Chondrocyte (in vitro differentiated cells): ENCODE data around the gene TUBA4A. TPM values are rescaled to one million over a fixed set of nuclear protein-coding genes. Genes with fewer than 3 reads are reported as not detected.
"Not testable (repeated sequence)": the region's sequence is repeated elsewhere in the genome, so short reads cannot be mapped to it uniquely, and the experiment has no call there.

Experiments
- DNase-seq: peaks from one replicate; pipeline ENCODE4 v3.0.0; 2021; ENCODE audit warnings: mixed read lengths, low spot score
- H3K27ac Mint-ChIP-seq: one replicate; pipeline ENCODE4 v1.8.0; 2021; ENCODE audit warnings: mild to moderate bottlenecking, moderate library complexity, mixed read lengths; ENCODE audit not compliant: unreplicated experiment
- H3K27me3 Mint-ChIP-seq: 2 replicates; pipeline ENCODE4 v1.8.0; 2021; ENCODE audit warnings: low read depth, mixed read lengths
- H3K36me3 Mint-ChIP-seq: 2 replicates; pipeline ENCODE4 v1.8.0; 2021; ENCODE audit warnings: low read depth, mixed read lengths
- H3K4me1 Mint-ChIP-seq: 2 replicates; pipeline ENCODE4 v1.8.0; 2021; ENCODE audit warnings: low read depth, mild to moderate bottlenecking, mixed read lengths
- H3K4me3 Mint-ChIP-seq: one replicate; pipeline ENCODE4 v1.8.0; 2021; ENCODE audit warnings: mild to moderate bottlenecking, moderate library complexity, mixed read lengths; ENCODE audit not compliant: unreplicated experiment
- H3K9me3 Mint-ChIP-seq: 2 replicates; pipeline ENCODE4 v1.8.0; 2021; ENCODE audit warnings: low read depth, mixed read lengths
- microRNA-seq: library from miRNA; unstranded; fragments of <30 nt; microRNA quantifications from one replicate; pipeline ENCODE4 v1.2.0, GENCODE V29; 2020; ENCODE audit warnings: borderline number of aligned reads
- total RNA-seq: library from RNA; stranded (reverse); gene quantifications from 3 replicates; pipeline ENCODE4 v1.2.1, GENCODE V29; 2021
- TF ChIP-seq, protein P1 (sequence below): fragments of 200-600 bp; sonication (generic); IDR thresholded peaks from 2 replicates; pipeline ENCODE4 v1.5.0; 2021; ENCODE audit warnings: antibody characterized with exemption, mild to moderate bottlenecking, moderate library complexity

Gene TUBA4A
- total RNA-seq, 1 donor from 2014 or later, result 9.4 TPM

DNA sequence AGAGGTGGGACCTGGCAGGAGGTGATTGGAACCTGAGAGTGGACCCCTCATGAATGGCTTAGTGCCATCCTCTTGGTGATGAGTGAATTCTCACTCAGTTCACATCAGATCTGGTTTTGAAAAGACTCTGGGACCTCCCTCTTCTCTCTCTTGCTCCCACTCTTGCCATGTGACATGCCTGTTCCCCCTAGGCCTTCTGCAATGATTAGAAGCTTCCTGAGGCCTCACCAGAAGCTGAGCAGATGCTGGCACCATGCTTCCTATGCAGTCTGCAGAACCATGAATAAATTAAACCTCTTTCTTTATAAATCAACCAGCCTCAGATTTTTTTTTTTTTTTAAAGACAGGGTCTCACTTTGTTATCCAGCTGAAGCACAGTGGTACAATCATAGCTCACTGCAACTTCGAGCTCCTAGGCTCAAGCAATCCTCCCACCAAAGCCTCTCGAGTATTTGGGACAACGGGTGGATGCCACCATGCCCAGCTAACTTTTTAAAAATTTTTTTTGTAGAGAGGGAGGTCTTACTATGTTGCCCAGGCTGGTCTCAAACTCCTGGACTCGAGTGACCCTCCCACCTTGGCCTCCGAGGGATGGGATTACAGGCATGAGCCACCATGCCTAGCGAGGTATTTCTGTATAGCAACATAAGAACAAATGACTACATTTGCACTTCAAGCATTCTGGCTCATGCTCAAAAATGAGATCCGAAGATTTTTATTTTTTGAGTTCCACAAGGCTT is 49.1 kb downstream of the TUBA4A start:
- TF ChIP-seq, protein P1, sequence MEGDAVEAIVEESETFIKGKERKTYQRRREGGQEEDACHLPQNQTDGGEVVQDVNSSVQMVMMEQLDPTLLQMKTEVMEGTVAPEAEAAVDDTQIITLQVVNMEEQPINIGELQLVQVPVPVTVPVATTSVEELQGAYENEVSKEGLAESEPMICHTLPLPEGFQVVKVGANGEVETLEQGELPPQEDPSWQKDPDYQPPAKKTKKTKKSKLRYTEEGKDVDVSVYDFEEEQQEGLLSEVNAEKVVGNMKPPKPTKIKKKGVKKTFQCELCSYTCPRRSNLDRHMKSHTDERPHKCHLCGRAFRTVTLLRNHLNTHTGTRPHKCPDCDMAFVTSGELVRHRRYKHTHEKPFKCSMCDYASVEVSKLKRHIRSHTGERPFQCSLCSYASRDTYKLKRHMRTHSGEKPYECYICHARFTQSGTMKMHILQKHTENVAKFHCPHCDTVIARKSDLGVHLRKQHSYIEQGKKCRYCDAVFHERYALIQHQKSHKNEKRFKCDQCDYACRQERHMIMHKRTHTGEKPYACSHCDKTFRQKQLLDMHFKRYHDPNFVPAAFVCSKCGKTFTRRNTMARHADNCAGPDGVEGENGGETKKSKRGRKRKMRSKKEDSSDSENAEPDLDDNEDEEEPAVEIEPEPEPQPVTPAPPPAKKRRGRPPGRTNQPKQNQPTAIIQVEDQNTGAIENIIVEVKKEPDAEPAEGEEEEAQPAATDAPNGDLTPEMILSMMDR, result no peak
- H3K4me3 Mint-ChIP-seq, result no peak overlapping the region
- no peaks in the 10 kb centered on the region for H3K27me3 Mint-ChIP-seq
- no peak for DNase-seq
- H3K9me3 Mint-ChIP-seq, result peaks cover 2% of the 10 kb centered on the region
- H3K27ac Mint-ChIP-seq, result no peak overlapping the region
- peaks cover 3% of the 10 kb centered on the region for H3K36me3 Mint-ChIP-seq
- peaks cover 26% of the 10 kb centered on the region for H3K4me1 Mint-ChIP-seq

DNA sequence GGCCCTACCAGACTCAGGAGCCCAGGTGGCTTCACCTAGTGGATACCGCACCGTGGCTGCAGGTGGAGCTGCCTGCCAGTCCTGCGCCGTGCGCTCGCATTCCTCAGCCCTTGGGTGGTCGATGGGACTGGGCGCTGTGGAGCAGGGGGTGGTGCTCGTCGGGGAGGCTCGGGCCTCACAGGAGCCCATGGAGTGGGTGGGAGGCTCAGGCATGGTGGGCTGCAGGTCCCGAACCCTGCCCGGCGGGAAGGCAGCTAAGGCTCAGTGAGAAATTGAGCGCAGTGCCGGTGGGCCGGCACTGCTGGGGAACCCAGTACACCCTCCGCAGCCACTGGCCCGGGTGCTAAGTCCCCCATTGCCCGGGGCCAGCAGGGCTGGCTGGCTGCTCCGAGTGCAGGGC is 52.4 kb downstream of the TUBA4A start:
- H3K4me1 Mint-ChIP-seq, DNase-seq, H3K36me3 Mint-ChIP-seq, H3K27ac Mint-ChIP-seq, H3K9me3 Mint-ChIP-seq, H3K4me3 Mint-ChIP-seq, H3K27me3 Mint-ChIP-seq: not testable (repeated sequence)

DNA sequence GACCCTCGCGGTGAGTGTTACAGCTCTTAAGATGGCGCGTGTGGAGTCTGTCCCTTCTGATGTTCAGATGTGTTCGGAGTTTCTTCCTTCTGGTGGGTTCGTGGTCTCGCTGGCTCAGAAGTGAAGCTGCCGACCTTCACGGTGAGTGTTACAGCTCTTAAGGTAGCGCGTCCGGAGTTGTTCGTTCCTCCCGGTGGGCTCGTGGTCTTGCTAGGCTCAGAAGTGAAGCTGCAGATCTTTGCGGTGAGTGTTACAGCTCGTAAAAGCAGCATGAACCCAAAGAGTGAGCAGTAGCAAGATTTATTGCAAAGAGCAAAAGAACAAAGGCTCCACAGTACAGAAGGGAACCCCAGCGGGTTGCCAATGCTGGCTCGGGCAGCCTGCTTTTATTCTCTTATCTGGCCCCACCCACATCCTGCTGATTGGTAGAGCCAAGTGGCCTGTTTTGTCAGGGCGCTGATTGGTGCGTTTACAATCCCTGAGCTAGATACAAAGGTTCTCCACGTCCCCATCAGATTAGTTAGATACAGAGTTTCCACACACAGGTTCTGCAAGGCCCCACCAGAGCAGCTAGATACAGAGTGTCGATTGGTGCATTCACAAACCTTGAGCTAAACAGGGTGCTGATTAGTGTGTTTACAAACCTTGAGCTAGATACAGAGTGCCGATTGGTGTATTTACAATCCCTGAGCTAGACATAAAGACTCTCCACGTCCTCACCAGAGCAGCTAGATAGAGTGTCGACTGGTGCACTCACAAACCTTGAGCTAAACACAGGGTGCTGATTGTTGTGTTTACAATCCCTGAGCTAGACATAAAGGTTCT is 53.0 kb downstream of the TUBA4A start:
- H3K27ac Mint-ChIP-seq, H3K4me3 Mint-ChIP-seq, H3K27me3 Mint-ChIP-seq, H3K4me1 Mint-ChIP-seq, H3K9me3 Mint-ChIP-seq, DNase-seq, H3K36me3 Mint-ChIP-seq: not testable (repeated sequence)

Small RNA genes lying within 50 kb of the gene (microRNA-seq; reads per million reads assigned to microRNA genes)
- gene MIR153-1, result not detected

Other genes starting within 250 kb of the TUBA4A start
- not detected in 3 replicates for gene CFAP65, start 212.4 kb downstream of the TUBA4A start, total RNA-seq
- 0.19 TPM in 1 of 3 replicates, not detected in the others for gene IHH, start 193.0 kb downstream of the TUBA4A start, total RNA-seq
- 7.3 to 13.3 TPM (median 12.7 TPM) in 3 replicates for gene NHEJ1, start 93.1 kb downstream of the TUBA4A start, total RNA-seq
- 2.0 to 2.7 TPM (median 2.4 TPM) in 3 replicates for gene SLC23A3, start 83.9 kb downstream of the TUBA4A start, total RNA-seq
- gene CNPPD1, start 77.0 kb downstream of the TUBA4A start, total RNA-seq, result 36.1 to 46.3 TPM (median 43.1 TPM) in 3 replicates
- gene RETREG2, start 75.6 kb downstream of the TUBA4A start, total RNA-seq, result 81.1 to 88.0 TPM (median 85.0 TPM) in 3 replicates
- 28.6 to 29.8 TPM (median 29.3 TPM) in 3 replicates for gene ZFAND2B, start 47.1 kb downstream of the TUBA4A start, total RNA-seq
- 27.1 to 39.0 TPM (median 27.4 TPM) in 3 replicates for gene ABCB6, start 35.0 kb downstream of the TUBA4A start, total RNA-seq
- 75.2 to 82.8 TPM (median 75.5 TPM) in 3 replicates for gene ATG9A, start 24.3 kb downstream of the TUBA4A start, total RNA-seq
- 27.9 to 38.0 TPM (median 35.9 TPM) in 3 replicates for gene ANKZF1, start 24.1 kb downstream of the TUBA4A start, total RNA-seq
- gene GLB1L, start 8.5 kb downstream of the TUBA4A start, total RNA-seq, result 2.9 to 7.3 TPM (median 3.0 TPM) in 3 replicates
- gene STK16, start 8.4 kb downstream of the TUBA4A start, total RNA-seq, result 24.4 to 32.0 TPM (median 25.9 TPM) in 3 replicates
- not detected in 3 replicates for gene TUBA4B, start 675 bp downstream of the TUBA4A start, total RNA-seq
- gene DNAJB2, start 25.4 kb upstream of the TUBA4A start, total RNA-seq, result 50.7 to 55.6 TPM (median 55.0 TPM) in 3 replicates
- 0.67 to 0.87 TPM (median 0.80 TPM) in 3 replicates for gene PTPRN, start 55.5 kb upstream of the TUBA4A start, total RNA-seq
- gene RESP18, start 78.8 kb upstream of the TUBA4A start, total RNA-seq, result not detected in 3 replicates
- 42.3 to 47.9 TPM (median 43.5 TPM) in 3 replicates for gene DNPEP, start 134.0 kb upstream of the TUBA4A start, total RNA-seq
- gene DES, start 164.5 kb upstream of the TUBA4A start, total RNA-seq, result 0.70 to 19.8 TPM (median 15.5 TPM) in 3 replicates
- 62.9 to 94.9 TPM (median 89.7 TPM) in 3 replicates for gene SPEG, start 180.9 kb upstream of the TUBA4A start, total RNA-seq
- 60.9 to 72.4 TPM (median 62.1 TPM) in 3 replicates for gene GMPPA, start 245.0 kb upstream of the TUBA4A start, total RNA-seq